Measurements from ENCODE around the gene PDE4D.

Gene PDE4D

GRCh38 chr5:59134471-59135163, 758.9 kb downstream of the PDE4D start:
- Histone ChIP-seq H3K36me3 (ENCODE audit: control insufficient read depth, insufficient read depth, low read length) (no peaks in the 10 kb centered on the region), H3K4me3 (ENCODE audit: extremely low read depth, insufficient read depth, low read length, poor library complexity, severe bottlenecking) (no peak overlapping the region), H3K9me3 (ENCODE audit: control insufficient read depth, low read length) (no peaks in the 10 kb centered on the region), H3K4me1 (ENCODE audit: control insufficient read depth, insufficient read depth, low read length, poor library complexity, severe bottlenecking) (no peaks in the 10 kb centered on the region), H3K27ac (ENCODE audit: low read depth, low read length, severe bottlenecking) (no peak overlapping the region)
- 100% methylated on average over 1 of the region's 5 CpGs; no CpG with 5 or more reads in 1 of the 2 experiments for WGBS, 2 experiments (ENCODE audit: insufficient coverage in 2 of 2)

- Histone ChIP-seq H3K9me3 (ENCODE audit: control insufficient read depth, low read length) (no peaks in the 10 kb centered on the region), H3K27ac (ENCODE audit: low read depth, low read length, severe bottlenecking) (no peak overlapping the region), H3K4me1 (ENCODE audit: control insufficient read depth, insufficient read depth, low read length, poor library complexity, severe bottlenecking) (no peaks in the 10 kb centered on the region), H3K36me3 (ENCODE audit: control insufficient read depth, insufficient read depth, low read length) (no peaks in the 10 kb centered on the region), H3K4me3 (ENCODE audit: extremely low read depth, insufficient read depth, low read length, poor library complexity, severe bottlenecking) (no peak overlapping the region)
- 71 to 78% methylated on average over 1 of the region's 2 CpGs for WGBS, 2 experiments (ENCODE audit: insufficient coverage in 2 of 2)
Observed at GRCh38 chr5:59133764-59134261, 759.7 kb downstream of the PDE4D start.

GRCh38 chr5:59132131-59132530, 761.4 kb downstream of the PDE4D start:
- Histone ChIP-seq H3K36me3 (ENCODE audit: control insufficient read depth, insufficient read depth, low read length) (no peaks in the 10 kb centered on the region), H3K4me1 (ENCODE audit: control insufficient read depth, insufficient read depth, low read length, poor library complexity, severe bottlenecking) (peaks cover 13% of the 10 kb centered on the region), H3K4me3 (ENCODE audit: extremely low read depth, insufficient read depth, low read length, poor library complexity, severe bottlenecking) (no peak overlapping the region), H3K27ac (ENCODE audit: low read depth, low read length, severe bottlenecking) (no peak overlapping the region), H3K9me3 (ENCODE audit: control insufficient read depth, low read length) (no peaks in the 10 kb centered on the region)
- WGBS, 2 experiments (ENCODE audit: insufficient coverage in 2 of 2) = 100% methylated on average over 1 of the region's 5 CpGs; no CpG with 5 or more reads in 1 of the 2 experiments

GRCh38 chr5:59130431-59130830, 763.1 kb downstream of the PDE4D start:
- H3K27ac ChIP-seq (ENCODE audit: low read depth, low read length, severe bottlenecking) = no peak overlapping the region
- H3K36me3 ChIP-seq (ENCODE audit: control insufficient read depth, insufficient read depth, low read length) = no peaks in the 10 kb centered on the region
- no peak overlapping the region for H3K4me3 ChIP-seq (ENCODE audit: extremely low read depth, insufficient read depth, low read length, poor library complexity, severe bottlenecking)
- WGBS, 2 experiments (ENCODE audit: insufficient coverage in 2 of 2) = 100% methylated on average over 2 of the region's 2 CpGs
- no peaks in the 10 kb centered on the region for H3K9me3 ChIP-seq (ENCODE audit: control insufficient read depth, low read length)
- H3K4me1 ChIP-seq (ENCODE audit: control insufficient read depth, insufficient read depth, low read length, poor library complexity, severe bottlenecking) = peaks cover 29% of the 10 kb centered on the region

- no peaks in the 10 kb centered on the region for H3K36me3 ChIP-seq (ENCODE audit: control insufficient read depth, insufficient read depth, low read length)
- no peak overlapping the region for H3K4me3 ChIP-seq (ENCODE audit: extremely low read depth, insufficient read depth, low read length, poor library complexity, severe bottlenecking)
- H3K27ac ChIP-seq (ENCODE audit: low read depth, low read length, severe bottlenecking) = no peak overlapping the region
- WGBS, 2 experiments (ENCODE audit: insufficient coverage in 2 of 2) = 100% methylated on average over 1 of the region's 1 CpG
- peaks cover 46% of the 10 kb centered on the region for H3K4me1 ChIP-seq (ENCODE audit: control insufficient read depth, insufficient read depth, low read length, poor library complexity, severe bottlenecking)
- no peaks in the 10 kb centered on the region for H3K9me3 ChIP-seq (ENCODE audit: control insufficient read depth, low read length)
Observed at GRCh38 chr5:59128646-59129290, 764.8 kb downstream of the PDE4D start.

GRCh38 chr5:59126708-59127573, 766.6 kb downstream of the PDE4D start:
- Histone ChIP-seq H3K4me3 (ENCODE audit: extremely low read depth, insufficient read depth, low read length, poor library complexity, severe bottlenecking) (no peak overlapping the region), H3K4me1 (ENCODE audit: control insufficient read depth, insufficient read depth, low read length, poor library complexity, severe bottlenecking) (peaks cover 49% of the 10 kb centered on the region), H3K27ac (ENCODE audit: low read depth, low read length, severe bottlenecking) (peak overlapping the region; percentile 99), H3K36me3 (ENCODE audit: control insufficient read depth, insufficient read depth, low read length) (no peaks in the 10 kb centered on the region), H3K9me3 (ENCODE audit: control insufficient read depth, low read length) (no peaks in the 10 kb centered on the region)
- 70 to 90% methylated on average over 2 to 4 of the region's 15 CpGs for WGBS, 2 experiments (ENCODE audit: insufficient coverage in 2 of 2)

- H3K27ac ChIP-seq (ENCODE audit: low read depth, low read length, severe bottlenecking) = peak overlapping the region; percentile 99
Observed at GRCh38 chr5:59126016-59126707, 767.4 kb downstream of the PDE4D start.

GRCh38 chr5:59125011-59125961, 768.2 kb downstream of the PDE4D start:
- H3K27ac ChIP-seq (ENCODE audit: low read depth, low read length, severe bottlenecking) = peak overlapping the region; percentile 99
- peaks cover 49% of the 10 kb centered on the region for H3K4me1 ChIP-seq (ENCODE audit: control insufficient read depth, insufficient read depth, low read length, poor library complexity, severe bottlenecking)
- H3K36me3 ChIP-seq (ENCODE audit: control insufficient read depth, insufficient read depth, low read length) = no peaks in the 10 kb centered on the region
- no peaks in the 10 kb centered on the region for H3K9me3 ChIP-seq (ENCODE audit: control insufficient read depth, low read length)
- no peak overlapping the region for H3K4me3 ChIP-seq (ENCODE audit: extremely low read depth, insufficient read depth, low read length, poor library complexity, severe bottlenecking)
- WGBS, 2 experiments (ENCODE audit: insufficient coverage in 2 of 2) = 46 to 50% methylated on average over 6 of the region's 9 CpGs

More at GRCh38 chr5:59126016-59126707, 767.4 kb downstream of the PDE4D start:
- Histone ChIP-seq H3K9me3 (ENCODE audit: control insufficient read depth, low read length) (no peaks in the 10 kb centered on the region), H3K4me1 (ENCODE audit: control insufficient read depth, insufficient read depth, low read length, poor library complexity, severe bottlenecking) (peaks cover 49% of the 10 kb centered on the region), H3K4me3 (ENCODE audit: extremely low read depth, insufficient read depth, low read length, poor library complexity, severe bottlenecking) (no peak overlapping the region), H3K36me3 (ENCODE audit: control insufficient read depth, insufficient read depth, low read length) (no peaks in the 10 kb centered on the region)
- WGBS, 2 experiments (ENCODE audit: insufficient coverage in 2 of 2) = 43 to 68% methylated on average over 2 of the region's 5 CpGs

- Histone ChIP-seq H3K27ac (ENCODE audit: low read depth, low read length, severe bottlenecking) (peak overlapping the region; percentile 57), H3K9me3 (ENCODE audit: control insufficient read depth, low read length) (no peaks in the 10 kb centered on the region), H3K4me1 (ENCODE audit: control insufficient read depth, insufficient read depth, low read length, poor library complexity, severe bottlenecking) (peaks cover 49% of the 10 kb centered on the region), H3K36me3 (ENCODE audit: control insufficient read depth, insufficient read depth, low read length) (no peaks in the 10 kb centered on the region), H3K4me3 (ENCODE audit: extremely low read depth, insufficient read depth, low read length, poor library complexity, severe bottlenecking) (no peak overlapping the region)
- WGBS, 2 experiments (ENCODE audit: insufficient coverage in 2 of 2) = 85 to 86% methylated on average over 4 to 5 of the region's 5 CpGs
Observed at GRCh38 chr5:59123595-59124561, 769.6 kb downstream of the PDE4D start.
